Measurements from ENCODE around the gene RYR1. TPM values are rescaled to one million over a fixed set of nuclear protein-coding genes. Genes with fewer than 3 reads are reported as not detected.

Gene RYR1
- total RNA-seq, 4 donors from 2014 or later = 0.82 to 1.6 (median 1.5) TPM

DNA sequence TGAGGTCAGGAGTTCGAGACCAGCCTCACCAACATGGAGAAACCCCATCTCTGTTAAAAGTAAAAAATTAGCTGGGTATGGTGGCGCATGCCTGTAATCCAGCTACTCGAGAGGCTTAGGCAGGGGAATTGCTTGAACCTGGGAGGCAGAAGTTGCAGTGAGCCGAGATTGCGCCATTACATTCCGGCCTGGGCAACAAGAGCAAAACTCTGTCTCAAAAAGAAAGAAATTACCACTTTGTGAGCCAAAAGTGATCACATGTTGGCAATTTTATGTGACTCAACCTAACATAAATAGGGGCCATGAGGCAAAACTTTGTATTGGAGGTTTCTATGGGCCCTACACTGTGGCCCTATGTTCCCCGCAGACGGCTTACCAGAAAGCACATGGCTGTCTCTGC is 112.1 kb downstream of the RYR1 start:
- Histone ChIP-seq H3K4me1 (peaks cover 0 to 16% (median 0%) of the 10 kb centered on the region in 3 donors), H3K4me3 (no peak overlapping the region), H3K27me3 (no peaks in the 10 kb centered on the region), H3K36me3 (no peaks in the 10 kb centered on the region), H3K27ac (no peak overlapping the region), H3K9me3 (no peaks in the 10 kb centered on the region)
- TF ChIP-seq EP300 (IDR thresholded peaks at IDR 0.05) = no peak
- TF ChIP-seq POLR2AphosphoS5 (IDR thresholded peaks at IDR 0.05) = no peak
- no peak for TF ChIP-seq POLR2A (IDR thresholded peaks at IDR 0.05)
- TF ChIP-seq, protein P1, sequence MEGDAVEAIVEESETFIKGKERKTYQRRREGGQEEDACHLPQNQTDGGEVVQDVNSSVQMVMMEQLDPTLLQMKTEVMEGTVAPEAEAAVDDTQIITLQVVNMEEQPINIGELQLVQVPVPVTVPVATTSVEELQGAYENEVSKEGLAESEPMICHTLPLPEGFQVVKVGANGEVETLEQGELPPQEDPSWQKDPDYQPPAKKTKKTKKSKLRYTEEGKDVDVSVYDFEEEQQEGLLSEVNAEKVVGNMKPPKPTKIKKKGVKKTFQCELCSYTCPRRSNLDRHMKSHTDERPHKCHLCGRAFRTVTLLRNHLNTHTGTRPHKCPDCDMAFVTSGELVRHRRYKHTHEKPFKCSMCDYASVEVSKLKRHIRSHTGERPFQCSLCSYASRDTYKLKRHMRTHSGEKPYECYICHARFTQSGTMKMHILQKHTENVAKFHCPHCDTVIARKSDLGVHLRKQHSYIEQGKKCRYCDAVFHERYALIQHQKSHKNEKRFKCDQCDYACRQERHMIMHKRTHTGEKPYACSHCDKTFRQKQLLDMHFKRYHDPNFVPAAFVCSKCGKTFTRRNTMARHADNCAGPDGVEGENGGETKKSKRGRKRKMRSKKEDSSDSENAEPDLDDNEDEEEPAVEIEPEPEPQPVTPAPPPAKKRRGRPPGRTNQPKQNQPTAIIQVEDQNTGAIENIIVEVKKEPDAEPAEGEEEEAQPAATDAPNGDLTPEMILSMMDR (IDR thresholded peaks at IDR 0.05) = no peak
- ATAC-seq = no peak
- WGBS, 2 donors (ENCODE audit: low coverage in 1 of 2) = 67 to 90% methylated on average over 1 to 6 of the region's 8 CpGs

DNA sequence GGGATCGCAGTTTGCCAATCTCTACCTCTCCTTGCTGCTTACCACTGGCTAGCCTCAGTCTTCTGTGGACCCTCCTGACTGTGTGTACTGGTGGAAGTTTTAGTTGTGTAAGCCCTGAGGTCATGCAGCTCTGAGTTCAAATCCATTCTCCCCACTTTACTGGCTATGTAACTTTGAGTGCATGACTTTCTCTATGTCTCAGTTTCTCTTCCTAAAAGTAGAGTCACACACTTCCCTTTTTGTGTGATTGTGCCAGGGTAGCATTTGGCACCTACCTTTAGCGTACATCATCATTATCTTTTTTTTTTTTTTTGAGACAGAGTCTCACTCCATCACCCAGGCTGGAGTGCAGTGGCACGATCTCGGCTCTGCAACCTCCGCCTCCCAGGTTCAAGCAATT is 113.9 kb downstream of the RYR1 start:
- TF ChIP-seq EP300 (IDR thresholded peaks at IDR 0.05) (no peak), POLR2A (IDR thresholded peaks at IDR 0.05) (no peak)
- TF ChIP-seq, protein P1 (IDR thresholded peaks at IDR 0.05) = no peak
- peaks cover 15% of the 10 kb centered on the region for H3K27me3 ChIP-seq
- H3K9me3 ChIP-seq = no peaks in the 10 kb centered on the region
- no peaks in the 10 kb centered on the region for H3K36me3 ChIP-seq
- H3K27ac ChIP-seq = no peak overlapping the region
- no peak for ATAC-seq
- peaks cover 0 to 16% (median 0%) of the 10 kb centered on the region in 3 donors for H3K4me1 ChIP-seq
- WGBS, 2 donors (ENCODE audit: low coverage in 1 of 2) = 65 to 93% methylated on average over 2 to 3 of the region's 5 CpGs
- no peak overlapping the region for H3K4me3 ChIP-seq

DNA sequence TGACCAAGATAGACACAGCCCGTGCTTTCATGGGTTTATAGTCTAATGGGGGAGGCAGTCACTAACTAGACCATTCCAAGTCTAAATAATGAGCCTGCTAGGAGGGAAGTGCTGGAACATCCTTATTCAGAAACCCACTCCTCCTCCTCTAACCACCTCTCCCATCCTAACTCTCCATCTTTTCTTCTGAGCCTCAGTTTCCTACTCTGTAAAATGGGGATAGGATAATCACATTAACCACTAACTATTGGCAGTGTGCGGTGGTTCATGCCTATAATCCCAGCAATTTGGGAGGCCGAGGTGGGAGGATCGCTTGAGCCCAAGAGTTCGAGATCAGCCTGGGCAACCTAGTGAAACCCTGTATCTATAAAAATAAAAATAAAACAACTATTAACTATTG is 115.6 kb downstream of the RYR1 start:
- Histone ChIP-seq H3K27ac (no peak overlapping the region), H3K9me3 (no peaks in the 10 kb centered on the region), H3K27me3 (peaks cover 26% of the 10 kb centered on the region), H3K4me3 (no peak overlapping the region), H3K4me1 (peaks cover 0 to 10% (median 0%) of the 10 kb centered on the region in 3 donors), H3K36me3 (no peaks in the 10 kb centered on the region)
- TF ChIP-seq, protein P1 (IDR thresholded peaks at IDR 0.05) = no peak
- TF ChIP-seq POLR2A (IDR thresholded peaks at IDR 0.05) (no peak), EP300 (IDR thresholded peaks at IDR 0.05) (no peak), POLR2AphosphoS5 (IDR thresholded peaks at IDR 0.05) (no peak)
- no peak for ATAC-seq
- WGBS, 2 donors (ENCODE audit: low coverage in 1 of 2) = 96 to 100% methylated on average over 2 to 4 of the region's 5 CpGs

DNA sequence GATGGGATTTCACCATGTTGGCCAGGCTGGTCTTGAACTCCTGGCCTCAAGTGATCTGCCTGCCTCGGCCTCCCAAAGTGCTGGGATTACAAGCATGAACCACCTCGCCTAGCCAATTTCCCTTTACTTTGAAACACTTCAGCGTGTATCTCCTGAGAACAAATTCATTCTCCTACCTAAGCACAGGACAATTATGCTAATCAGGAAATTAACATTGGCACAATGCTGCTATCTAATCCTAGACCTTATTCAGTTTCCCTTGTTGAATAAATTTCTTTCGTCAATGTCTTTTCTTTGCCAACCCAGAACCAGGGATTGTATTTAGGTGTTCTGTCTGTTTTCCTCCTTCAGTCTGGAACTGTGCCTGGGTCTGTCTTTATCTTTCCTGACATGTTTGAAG is 116.5 kb downstream of the RYR1 start:
- no peak for ATAC-seq
- H3K36me3 ChIP-seq = no peaks in the 10 kb centered on the region
- TF ChIP-seq POLR2AphosphoS5 (IDR thresholded peaks at IDR 0.05) (no peak), EP300 (IDR thresholded peaks at IDR 0.05) (no peak), POLR2A (IDR thresholded peaks at IDR 0.05) (no peak)
- TF ChIP-seq, protein P1 (IDR thresholded peaks at IDR 0.05) = no peak
- no peaks in the 10 kb centered on the region for H3K9me3 ChIP-seq
- no peak overlapping the region for H3K27ac ChIP-seq
- no peak overlapping the region for H3K4me3 ChIP-seq
- WGBS, 2 donors (ENCODE audit: low coverage in 1 of 2) = 77 to 79% methylated on average over 4 of the region's 4 CpGs
- H3K27me3 ChIP-seq = peaks cover 31% of the 10 kb centered on the region
- peaks cover 0 to 2% (median 0%) of the 10 kb centered on the region in 3 donors for H3K4me1 ChIP-seq

DNA sequence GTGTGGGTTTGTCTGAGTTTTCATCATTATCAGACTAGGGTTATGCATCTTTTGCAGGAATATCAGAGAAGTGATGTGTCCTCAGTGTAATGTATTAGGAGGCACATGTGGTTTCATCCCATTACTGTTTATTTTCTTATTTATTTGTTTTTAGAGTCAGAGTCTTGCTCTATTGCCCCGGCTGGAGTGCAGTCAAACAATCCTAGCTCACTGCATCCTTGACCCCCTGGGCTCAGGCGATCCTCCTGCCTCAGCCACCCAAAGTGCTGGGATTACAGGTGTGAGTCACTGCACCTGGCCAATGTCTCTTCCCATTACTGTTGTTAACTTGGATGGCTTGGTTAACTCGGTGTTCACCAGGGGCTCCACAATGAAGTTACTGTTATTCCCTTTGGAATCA is 116.9 kb downstream of the RYR1 start:
- WGBS, 2 donors (ENCODE audit: low coverage in 1 of 2) = no CpG with 5 or more reads among the region's 3 CpGs

More for the DNA sequence above, 116.9 kb downstream of the RYR1 start:
- Histone ChIP-seq H3K4me1 (no peaks in the 10 kb centered on the region), H3K4me3 (no peak overlapping the region), H3K27me3 (peaks cover 31% of the 10 kb centered on the region), H3K27ac (no peak overlapping the region), H3K9me3 (no peaks in the 10 kb centered on the region), H3K36me3 (no peaks in the 10 kb centered on the region)
- no peak for ATAC-seq
- TF ChIP-seq, protein P1 (IDR thresholded peaks at IDR 0.05) = no peak
- no peak for TF ChIP-seq POLR2A (IDR thresholded peaks at IDR 0.05)
- no peak for TF ChIP-seq POLR2AphosphoS5 (IDR thresholded peaks at IDR 0.05)
- no peak for TF ChIP-seq EP300 (IDR thresholded peaks at IDR 0.05)

Measured in gastroesophageal sphincter (tissue), 4 donors.